HG03095 (cell line): Measurements from ENCODE around the gene ITGB4.
"Not testable (repeated sequence)": the region's sequence is repeated elsewhere in the genome, so short reads cannot be mapped to it uniquely, and the experiment has no call there.

ENCODE experiments used
- ATAC-seq: cut with Tn5 transposase; IDR thresholded peaks from one replicate; pipeline ENCODE4 v1.9.1; 2021; ENCODE audit warnings: moderate library complexity; ENCODE audit not compliant: unreplicated experiment

ITGB4 gene

DNA sequence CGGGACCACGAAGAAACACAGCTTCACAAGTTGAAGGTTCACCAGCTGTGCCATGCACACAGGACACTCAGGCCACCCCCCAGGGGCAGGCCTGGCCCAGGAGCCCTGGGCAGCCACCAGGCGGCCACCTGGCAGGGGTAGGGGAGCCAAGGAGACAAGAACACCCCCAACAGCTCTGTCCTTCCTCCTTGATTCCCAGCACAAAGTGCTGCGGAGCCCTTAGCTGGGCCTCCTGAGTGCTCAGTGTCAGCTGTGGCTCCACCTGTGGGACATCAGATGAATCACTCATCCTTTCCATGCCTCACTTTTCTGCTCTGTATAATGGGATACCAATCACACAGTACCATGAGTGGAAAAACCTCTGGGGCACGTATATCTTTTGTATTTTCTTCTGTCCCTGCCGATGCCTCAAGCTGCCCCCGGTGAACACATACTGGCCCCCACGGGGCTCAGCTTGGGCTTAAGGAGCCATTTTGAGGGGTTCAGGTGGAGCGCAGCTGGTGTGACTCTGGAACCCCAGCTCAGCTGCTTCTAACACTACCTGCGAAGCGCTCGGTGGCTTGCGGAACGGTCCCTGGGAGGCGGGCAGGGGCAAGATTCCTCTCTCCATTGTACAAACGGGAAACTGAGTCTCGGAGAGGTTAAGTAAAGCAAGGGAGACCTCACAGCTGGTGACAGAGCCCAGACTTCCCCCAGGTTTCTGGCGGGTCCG, 31.7 kb downstream of the ITGB4 start:
- no peak for ATAC-seq

DNA sequence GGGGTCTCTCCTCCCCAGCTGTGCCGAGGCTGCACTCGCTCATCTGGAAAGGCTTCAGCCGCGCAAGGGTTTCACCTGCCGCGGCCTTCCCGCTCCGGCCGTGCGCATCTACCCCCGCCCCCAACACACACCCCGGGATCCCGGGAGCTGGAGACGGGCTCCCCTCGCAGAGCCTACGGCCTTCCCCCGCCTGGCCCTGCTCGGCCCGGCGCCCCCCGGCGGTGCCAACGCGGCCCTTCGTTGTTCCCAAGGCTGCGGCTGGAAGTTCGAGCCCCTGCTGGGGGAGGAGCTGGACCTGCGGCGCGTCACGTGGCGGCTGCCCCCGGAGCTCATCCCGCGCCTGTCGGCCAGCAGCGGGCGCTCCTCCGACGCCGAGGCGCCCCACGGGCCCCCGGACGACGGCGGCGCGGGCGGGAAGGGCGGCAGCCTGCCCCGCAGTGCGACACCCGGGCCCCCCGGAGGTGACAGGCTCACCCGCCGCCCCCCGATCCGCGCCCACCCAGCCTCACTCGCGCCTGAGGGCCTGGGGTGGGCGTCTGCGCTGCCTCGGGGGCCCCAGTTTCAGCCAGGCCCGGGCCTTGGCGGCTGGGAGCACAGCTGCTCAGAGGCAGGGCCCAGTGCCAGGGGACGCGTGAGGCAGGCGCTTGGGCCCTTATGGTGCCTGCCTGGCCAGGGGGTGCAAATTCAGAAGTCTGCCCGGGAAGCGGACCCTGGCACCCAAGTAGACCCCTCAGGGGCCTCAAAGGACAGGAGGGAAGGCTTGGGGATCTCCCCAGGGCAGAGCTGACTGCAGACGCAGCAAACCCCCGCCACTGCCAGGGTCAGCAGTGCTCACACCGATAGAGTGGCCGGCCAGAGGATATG, 32.5 kb downstream of the ITGB4 start:
- ATAC-seq, result peak; percentile 49

DNA sequence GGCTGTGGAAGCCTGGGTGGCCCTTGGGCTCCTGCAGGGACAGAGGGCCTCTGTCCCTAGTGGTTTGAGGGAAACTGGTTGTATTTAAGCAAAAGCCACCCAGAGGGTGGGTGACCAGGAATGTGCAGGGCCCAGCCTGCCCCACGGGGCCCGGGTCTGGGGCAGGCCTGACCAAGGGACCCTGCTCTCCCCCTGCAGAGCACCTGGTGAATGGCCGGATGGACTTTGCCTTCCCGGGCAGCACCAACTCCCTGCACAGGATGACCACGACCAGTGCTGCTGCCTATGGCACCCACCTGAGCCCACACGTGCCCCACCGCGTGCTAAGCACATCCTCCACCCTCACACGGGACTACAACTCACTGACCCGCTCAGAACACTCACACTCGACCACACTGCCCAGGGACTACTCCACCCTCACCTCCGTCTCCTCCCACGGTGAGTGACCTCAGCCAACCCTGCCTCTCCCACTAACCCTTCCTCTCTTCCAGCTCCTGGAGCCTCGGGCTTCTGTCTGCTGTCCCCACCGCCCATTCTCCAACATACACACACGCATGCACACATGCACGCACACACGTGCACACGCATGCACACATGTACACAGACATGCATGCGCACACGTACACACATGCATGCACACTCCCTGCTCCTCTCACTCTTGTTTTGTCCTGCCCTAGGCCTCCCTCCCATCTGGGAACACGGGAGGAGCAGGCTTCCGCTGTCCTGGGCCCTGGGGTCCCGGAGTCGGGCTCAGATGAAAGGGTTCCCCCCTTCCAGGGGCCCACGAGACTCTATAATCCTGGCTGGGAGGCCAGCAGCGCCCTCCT, 33.3 kb downstream of the ITGB4 start:
- no peak for ATAC-seq

DNA sequence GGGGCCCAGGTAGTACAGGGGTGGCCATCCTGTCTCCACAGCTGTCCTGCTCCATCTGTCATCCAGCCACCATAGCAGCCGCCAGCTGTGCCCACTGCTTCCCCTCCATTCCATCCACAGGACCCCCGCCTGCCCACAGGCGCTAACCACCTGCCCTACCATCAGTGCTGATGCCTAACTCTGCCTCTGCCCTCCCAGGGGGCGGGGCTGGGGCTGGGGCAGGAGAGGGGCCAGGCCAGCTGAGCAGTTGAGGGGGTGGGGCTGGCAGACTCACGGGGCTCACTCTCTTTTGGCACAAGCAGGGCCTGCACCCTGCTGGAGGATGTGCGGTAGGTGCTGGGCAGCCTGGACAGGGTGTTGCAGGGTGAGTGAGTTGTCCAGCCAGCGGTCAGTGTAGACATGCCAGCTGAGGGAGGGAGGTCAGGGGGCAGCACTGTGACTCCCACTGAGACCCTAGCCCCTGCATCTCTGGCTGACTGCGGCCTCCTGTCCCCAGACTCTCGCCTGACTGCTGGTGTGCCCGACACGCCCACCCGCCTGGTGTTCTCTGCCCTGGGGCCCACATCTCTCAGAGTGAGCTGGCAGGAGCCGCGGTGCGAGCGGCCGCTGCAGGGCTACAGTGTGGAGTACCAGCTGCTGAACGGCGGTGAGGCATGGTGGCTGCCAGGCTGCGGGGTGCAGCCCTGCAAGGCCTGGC, 34.1 kb downstream of the ITGB4 start:
- no peak for ATAC-seq

DNA sequence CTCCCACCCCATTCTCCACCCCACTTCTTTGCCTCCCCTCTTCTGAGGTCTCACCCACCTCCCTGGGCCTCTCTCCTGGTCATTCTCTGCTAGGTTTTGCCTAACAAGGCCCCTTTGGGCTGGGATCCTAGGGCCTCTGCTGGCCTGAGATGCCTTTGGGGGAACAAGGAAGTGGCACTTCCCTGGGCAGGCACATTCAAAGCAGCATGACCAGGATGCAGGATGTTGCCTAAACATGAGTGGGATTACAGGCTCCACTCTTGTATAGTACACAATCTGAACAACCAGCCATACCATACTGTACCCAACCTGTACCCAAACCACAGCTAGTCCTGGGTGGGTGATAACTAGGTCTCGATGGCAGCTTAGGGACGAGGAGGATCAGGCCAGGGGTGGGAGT, 34.7 kb downstream of the ITGB4 start:
- no peak for ATAC-seq

DNA sequence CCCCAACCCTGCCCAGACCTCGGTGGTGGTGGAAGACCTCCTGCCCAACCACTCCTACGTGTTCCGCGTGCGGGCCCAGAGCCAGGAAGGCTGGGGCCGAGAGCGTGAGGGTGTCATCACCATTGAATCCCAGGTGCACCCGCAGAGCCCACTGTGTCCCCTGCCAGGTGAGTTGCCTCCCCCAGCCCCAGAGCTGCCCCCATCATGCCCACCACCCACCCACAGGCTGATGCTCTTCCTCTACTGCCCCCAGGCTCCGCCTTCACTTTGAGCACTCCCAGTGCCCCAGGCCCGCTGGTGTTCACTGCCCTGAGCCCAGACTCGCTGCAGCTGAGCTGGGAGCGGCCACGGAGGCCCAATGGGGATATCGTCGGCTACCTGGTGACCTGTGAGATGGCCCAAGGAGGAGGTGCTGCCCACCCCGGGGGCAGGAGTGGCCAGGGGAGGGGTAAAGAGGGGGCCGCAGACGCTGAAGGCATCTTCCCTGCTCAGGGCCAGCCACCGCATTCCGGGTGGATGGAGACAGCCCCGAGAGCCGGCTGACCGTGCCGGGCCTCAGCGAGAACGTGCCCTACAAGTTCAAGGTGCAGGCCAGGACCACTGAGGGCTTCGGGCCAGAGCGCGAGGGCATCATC, 35.3 kb downstream of the ITGB4 start:
- ATAC-seq, result no peak

DNA sequence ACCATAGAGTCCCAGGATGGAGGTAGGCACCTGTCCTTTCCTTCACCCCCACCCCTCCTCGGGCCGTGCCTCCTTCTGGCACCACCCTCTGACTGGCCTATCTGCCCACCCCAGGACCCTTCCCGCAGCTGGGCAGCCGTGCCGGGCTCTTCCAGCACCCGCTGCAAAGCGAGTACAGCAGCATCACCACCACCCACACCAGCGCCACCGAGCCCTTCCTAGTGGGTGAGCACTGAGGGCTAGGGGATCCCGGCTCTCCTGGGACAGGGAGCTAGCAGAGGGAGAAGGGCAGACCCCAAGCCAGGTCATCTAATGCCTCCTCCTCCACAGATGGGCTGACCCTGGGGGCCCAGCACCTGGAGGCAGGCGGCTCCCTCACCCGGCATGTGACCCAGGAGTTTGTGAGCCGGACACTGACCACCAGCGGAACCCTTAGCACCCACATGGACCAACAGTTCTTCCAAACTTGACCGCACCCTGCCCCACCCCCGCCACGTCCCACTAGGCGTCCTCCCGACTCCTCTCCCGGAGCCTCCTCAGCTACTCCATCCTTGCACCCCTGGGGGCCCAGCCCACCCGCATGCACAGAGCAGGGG, 35.9 kb downstream of the ITGB4 start:
- ATAC-seq, result no peak

DNA sequence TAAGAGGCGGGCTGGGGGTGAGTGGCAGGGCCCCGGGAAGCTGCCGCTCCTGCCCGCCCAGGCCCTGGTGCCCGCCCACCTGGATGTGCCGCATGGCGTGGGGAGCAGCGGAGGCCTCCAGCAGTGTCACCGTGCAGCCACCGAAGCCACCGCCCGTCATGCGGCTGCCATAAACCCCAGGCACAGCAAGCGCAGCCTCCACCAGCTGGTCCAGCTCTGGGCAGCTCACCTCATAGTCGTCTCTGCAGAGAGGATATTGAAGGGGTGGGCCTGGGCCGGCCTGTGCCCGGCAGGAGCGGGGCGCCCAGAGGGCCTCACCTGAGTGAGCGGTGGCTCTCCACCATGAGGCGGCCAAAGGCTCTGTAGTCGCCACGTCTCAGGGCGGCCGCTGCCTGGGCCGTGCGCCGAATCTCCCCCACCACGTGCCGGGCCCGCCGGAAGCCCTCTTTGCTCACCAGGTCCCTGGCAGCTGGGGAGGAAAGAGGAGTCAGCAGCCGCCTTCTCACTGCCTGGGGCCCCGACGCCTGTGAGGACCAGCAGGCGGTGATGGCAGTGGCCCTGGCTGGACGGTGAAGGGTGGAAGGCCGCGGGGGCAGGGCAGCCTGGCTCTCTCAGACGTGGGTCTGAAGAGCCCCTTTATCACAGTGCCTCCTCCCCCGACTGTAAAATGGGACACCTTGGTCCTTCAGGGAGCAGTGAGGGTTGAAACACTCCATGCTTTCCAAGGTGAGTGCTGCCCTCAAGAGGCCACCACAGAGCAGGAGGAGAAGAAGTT, 37.1 kb downstream of the ITGB4 start:
- ATAC-seq, result no peak

DNA sequence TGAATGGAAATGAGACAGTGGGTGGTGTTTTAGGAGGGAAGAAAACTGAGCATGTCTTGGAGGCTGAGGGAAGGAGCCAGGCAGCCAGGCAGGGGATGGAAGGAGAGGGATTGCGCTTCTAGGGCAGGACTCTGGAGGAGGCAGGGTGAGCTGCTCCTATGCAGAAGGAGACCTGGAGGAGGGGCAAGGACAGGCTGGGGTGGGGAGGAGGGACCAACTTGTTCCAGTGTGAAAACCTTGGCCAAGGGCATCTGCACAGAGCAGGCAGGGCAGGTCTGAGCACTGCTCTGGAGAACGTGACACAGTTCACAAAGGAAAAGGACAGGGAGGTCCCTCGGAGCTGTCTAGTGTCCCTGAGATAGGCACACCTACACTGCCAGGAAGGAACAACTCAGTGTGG, 38.2 kb downstream of the ITGB4 start:
- no peak for ATAC-seq

DNA sequence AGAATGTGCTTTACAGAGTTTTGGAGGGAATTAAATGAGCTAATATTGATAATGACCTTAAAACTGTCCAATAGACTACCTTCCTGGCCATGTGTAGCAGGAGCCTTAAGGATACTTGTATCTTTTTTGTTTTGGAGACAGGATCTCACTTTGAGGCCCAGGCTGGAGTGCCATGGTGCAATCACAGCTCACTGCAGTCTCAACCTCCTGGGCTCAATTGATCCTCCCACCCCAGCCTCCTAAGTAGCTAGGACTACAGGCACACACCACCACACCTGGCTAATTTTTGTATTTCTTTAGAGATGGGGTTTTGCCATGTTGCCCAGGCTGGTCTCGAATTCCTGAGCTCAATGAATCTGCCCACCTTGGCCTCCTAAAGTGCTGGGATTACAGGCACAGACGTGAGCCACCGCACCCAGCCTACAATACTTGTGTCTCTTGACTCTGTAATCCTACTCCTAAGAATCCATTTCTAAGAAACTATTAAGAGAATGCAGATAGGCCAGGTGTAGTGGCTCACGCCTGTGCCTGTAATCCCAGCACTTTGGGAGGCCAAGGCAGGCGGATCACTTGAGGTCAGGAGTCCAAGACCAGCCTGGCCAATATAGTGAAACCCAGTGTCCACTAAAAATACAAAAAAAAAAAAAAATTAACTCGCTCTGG, 38.9 kb downstream of the ITGB4 start:
- not testable (repeated sequence) for ATAC-seq

DNA sequence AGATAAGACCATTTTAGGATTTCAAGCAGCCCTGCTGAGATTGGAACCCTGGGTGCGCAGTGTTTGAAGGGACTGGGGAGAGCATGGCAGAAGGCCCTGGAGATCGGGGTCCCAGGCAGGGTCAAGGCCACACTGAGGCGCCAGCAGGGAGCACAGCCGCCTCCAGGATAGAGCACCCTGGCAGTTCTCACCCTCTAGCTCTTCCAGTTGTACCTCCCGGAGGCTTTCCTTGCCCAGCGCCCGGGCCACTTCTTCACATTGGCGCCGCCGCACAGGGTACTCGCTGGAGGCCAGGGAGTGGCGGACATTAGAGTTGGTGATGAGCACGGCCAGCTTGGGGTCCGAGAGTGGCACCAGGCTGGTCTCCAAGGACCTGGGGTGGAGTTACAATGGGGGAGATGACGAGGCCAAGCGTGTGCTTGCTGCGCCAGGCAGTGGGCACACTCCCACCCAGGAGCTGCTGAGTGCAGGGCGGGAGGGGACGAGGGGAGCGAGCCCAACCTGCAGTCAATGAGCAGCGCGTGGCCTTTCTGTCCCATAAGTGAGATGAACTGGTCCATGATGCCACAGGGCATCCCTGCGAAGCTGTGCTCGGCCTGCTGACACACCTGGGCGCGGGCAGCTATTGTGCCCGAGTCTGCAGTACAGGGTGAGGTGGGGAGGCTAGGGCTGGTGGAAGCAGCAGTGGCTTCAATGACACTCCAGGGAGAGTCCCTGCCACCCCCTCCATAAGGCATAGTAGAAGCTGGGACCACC, 41.4 kb downstream of the ITGB4 start:
- no peak for ATAC-seq

DNA sequence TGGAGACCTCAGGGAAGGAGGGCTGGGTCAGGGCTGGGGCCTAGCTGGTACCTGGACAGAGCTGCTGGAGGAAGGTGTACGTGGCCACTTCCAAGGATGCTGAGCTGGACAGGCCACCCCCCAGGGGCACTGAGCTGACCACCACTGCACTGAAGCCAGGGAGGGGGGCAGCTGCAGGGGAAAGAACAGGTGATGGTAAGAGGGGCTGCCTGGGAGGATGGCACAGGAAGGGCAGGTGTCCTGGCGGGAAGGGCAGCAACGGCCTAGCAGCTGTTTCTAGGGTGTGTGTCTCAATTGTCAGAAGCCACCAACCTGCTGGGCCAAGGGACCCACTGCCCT, 42.0 kb downstream of the ITGB4 start:
- ATAC-seq, result no peak

DNA sequence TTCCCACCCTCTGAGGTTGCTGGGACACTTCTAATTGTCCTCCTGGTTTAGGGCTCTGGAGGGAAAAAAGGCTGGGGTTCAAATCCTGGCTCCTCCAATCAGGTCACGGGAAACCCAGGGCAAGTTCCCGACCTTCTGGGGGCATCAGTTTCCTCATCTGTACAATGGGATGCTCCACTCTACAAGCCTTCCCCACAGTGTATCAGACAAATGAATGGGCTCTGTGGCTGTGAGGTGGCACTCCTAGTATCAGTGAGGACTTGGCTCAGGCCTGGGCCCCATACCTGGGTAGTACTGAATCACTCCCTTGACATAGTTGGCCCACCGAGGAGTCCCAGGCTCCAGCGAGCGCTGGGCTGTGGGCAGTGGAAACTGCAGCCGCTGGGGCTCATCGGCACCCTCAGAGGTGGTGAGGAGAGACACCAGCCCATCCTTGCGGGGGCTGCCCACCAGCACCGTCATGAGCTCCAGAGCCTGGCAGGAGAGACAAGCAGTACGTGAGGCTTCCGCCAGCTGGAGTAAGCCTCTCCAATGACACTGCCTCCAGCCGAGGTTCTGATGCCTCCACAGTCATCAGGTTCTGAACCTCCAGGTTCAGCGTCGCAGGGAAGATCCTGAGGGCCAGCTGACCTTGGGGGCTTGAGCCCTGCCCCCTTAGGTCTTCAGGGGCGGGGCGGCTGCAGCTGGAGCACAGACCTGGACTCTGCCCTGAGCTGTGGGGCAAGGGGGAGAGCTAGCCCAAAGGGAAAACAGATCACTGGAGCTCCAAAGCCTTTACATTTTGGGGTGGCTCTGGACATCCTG, 42.6 kb downstream of the ITGB4 start:
- no peak for ATAC-seq

DNA sequence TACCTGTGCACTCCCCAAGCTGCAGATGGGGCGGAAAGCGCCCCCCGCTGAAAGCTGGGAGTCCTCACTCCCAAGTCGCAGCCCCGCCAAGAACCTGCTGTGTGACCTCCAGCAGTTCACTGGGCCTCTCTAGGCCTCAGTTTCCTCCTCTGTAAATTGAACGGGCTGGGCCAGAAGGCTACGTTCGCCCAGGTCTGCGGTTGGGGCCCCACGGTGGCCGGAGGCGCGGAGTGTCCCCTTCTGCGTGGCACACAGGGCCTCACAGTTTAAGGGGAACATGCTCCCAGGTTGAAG, 43.1 kb downstream of the ITGB4 start:
- no peak for ATAC-seq

DNA sequence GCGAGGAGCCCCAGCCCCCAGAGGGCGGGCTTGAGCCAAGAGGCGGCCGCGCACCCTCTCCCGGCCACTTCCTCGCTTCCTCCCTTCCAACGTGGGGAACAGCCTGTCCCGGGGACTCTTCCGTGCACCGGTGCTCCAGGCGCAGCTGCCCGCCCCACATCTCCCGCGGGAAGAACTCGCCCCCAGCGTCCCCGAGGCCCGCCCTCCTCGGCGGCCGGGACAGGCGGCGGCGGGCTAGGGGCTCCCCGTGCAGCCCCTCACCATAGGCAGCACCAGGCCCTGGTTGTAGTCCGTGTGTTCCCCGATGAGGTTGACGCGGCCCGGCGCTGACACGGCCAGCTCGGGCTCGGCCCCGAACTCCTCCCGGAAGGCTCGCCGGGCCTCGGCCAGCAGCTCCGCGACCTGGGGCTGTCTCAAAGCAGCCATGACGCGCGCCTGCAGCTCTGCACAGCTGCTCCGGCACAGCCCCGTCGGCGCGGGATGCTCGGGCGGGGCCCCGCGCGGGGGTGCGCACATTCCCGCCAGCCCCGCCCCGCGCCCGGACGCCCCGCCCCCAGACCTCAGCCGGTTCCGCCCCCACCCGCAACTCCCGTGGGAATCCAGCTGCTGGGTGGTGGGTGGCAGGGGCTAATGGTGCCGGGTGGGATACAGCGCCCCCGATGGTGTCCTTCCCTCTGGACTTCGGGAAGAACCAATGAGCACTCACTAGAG, 43.6 kb downstream of the ITGB4 start, which contains the start of gene GALK1:
TSS of gene GALK1 (minus strand) at position 482 of the 711 bp plus-strand sequence. CDS start at position 426, 56 bp downstream.
- peak; percentile 67 for ATAC-seq

DNA sequence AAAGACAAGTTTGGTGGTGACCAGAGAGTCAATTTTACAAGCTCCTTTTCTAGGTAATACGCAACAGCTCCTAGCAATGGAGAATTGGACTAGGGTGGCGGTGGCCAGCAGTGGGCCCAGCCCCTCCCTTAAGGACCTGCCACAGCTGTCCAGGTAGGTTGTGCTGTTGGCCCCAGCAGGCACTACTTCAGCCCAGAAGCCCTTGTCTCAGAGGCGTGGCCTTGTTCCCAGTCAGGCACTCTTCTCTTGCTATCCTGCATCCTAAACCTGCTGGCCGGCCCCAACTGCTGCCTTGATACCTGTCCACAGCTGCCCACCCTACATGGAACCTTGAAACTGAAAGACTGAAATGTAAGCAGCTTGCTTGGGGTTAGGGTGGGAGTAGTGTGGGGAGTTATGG, 44.7 kb downstream of the ITGB4 start:
- no peak for ATAC-seq

DNA sequence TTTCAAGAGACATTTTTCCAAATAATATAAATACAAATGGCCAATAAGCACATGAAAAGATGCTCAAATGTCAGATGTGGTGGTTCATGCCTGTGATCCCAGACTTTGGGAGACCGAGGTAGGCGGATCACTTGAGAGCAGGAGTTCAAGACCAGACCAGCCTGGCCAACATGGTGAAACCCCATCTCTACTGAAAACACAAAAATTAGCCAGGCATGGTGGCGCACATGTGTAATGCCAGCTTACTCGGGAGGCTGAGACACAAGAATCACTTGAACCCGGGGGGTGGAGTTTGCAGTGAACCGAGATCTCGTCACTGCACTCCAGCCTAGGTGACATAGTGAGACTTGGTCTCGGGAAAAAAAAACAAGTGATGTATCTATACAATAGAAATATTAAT, 46.6 kb downstream of the ITGB4 start:
- ATAC-seq, result no peak
